Testis (tissue), 3 donors: ENCODE results near the gene VWCE. TPM values are rescaled to one million over a fixed set of nuclear protein-coding genes. Genes with fewer than 3 reads are reported as not detected.

Experiments used
- DNase-seq: peaks from one replicate; pipeline ENCODE4 v3.0.0-alpha.2; 2019
- H3K27ac ChIP-seq, 2 donors: fragments of 200-600 bp; sonication (generic); one replicate each; pipeline ENCODE4 v1.5.1; 2019
- H3K27me3 ChIP-seq: fragments of 200-600 bp; sonication (generic); one replicate; pipeline ENCODE4 v1.5.1; 2019
- H3K36me3 ChIP-seq: fragments of 200-600 bp; sonication (generic); one replicate; pipeline ENCODE4 v1.5.1; 2017; ENCODE audit warnings: low read depth; ENCODE audit errors: missing control alignments
- H3K4me1 ChIP-seq: fragments of 200-600 bp; sonication (generic); one replicate; pipeline ENCODE4 v1.5.1; 2019
- H3K4me3 ChIP-seq, 2 donors: fragments of 200-600 bp; sonication (generic); one replicate each; pipeline ENCODE4 v1.5.1; 2017 to 2019
- H3K9me3 ChIP-seq: fragments of 200-600 bp; sonication (generic); one replicate; pipeline ENCODE4 v1.5.1; 2017
- POLR2A ChIP-seq: fragments of 450-650 bp; IDR thresholded peaks from one replicate; pipeline ENCODE4 v1.6.1; 2017; ENCODE audit warnings: antibody characterized with exemption, mild to moderate bottlenecking, moderate library complexity
- WGBS, 2 donors: methylation state at CpG; one replicate each; pipeline ENCODE4 v1.1.5; 2018; 5-methylcytosine and 5-hydroxymethylcytosine counted together
- intact Hi-C: fragments of 100-400 bp; cut with DNase I; formaldehyde crosslinking; loops from one replicate; pipeline ENCODE4 v1.15.1; 2023; ENCODE audit warnings: low total_unique reads
- polyA plus RNA-seq: library from polyadenylated mRNA; stranded (reverse); fragments of 350-450 nt; fragmentation: Illumina TruSeq; extraction: RNeasy Lipid Tissue Mini Kit (QIAGEN cat#74804); gene quantifications from one replicate; pipeline ENCODE4 v1.2.3, GENCODE V29; 2014; ENCODE audit warnings: low read depth, low replicate concordance; ENCODE audit not compliant: insufficient read depth
- total RNA-seq, 2 donors: library from RNA; depleted of rRNA; stranded (reverse); fragments of >200 nt; gene quantifications; one replicate each; pipeline ENCODE4 v1.2.3, GENCODE V29; 2016
- TF ChIP-seq, protein P1 (sequence below), 3 experiments: fragments of 450-650 bp in 2 of 3; fragments of 200-600 bp in 1 of 3; sonication (generic) in 1 of 3; IDR thresholded peaks; one replicate each; pipeline ENCODE4 v1.5.1; 2016 to 2019; ENCODE audit warnings: antibody characterized with exemption in 3 of 3, mild to moderate bottlenecking in 2 of 3, moderate library complexity in 1 of 3

VWCE gene
- total and polyA plus RNA-seq, 3 donors from 2014 or later: 6.6 to 11.1 (median 11.1) TPM

DNA sequence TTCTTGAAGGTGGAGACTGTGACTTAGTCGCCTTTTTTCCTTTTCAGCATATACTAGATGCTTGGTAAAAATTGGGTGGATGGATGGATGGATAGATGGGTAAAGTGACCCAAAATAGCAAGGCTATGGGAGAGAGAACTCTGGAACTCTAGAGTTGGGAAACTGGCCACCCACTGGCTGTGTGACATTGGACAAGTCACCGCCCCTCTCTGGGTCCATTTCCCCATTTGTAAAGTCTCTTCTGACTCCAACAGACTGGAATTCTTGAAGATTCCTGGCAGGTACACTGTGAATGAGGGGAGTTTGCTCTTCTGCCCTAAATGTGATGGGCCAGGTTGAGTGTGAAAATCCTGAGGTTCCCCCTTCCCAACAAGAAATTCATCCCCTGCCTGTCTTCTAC lies 45.9 kb upstream of the VWCE start:
- Histone ChIP-seq H3K27ac (no peak overlapping the region), H3K36me3 (no peaks in the 10 kb centered on the region)
- WGBS, 2 donors: 96 to 100% methylated on average over 2 of the region's 2 CpGs

GRCh38 chr11:61339490-61339878 lies 44.4 kb upstream of the VWCE start:
- H3K27ac ChIP-seq: no peak overlapping the region
- H3K9me3 ChIP-seq: no peaks in the 10 kb centered on the region
- no peaks in the 10 kb centered on the region for H3K27me3 ChIP-seq
- WGBS, 2 donors: 87 to 91% methylated on average over 4 of the region's 4 CpGs
- no peaks in the 10 kb centered on the region for H3K36me3 ChIP-seq
- intact Hi-C loops: loop anchor here (5.0 to 10.0 kb wide), 2 partner anchors 48 to 95 kb away; partner anchors contain the start of gene SDHAF2
- no peak for DNase-seq
- no peak for TF ChIP-seq POLR2A
- TF ChIP-seq, protein P1, sequence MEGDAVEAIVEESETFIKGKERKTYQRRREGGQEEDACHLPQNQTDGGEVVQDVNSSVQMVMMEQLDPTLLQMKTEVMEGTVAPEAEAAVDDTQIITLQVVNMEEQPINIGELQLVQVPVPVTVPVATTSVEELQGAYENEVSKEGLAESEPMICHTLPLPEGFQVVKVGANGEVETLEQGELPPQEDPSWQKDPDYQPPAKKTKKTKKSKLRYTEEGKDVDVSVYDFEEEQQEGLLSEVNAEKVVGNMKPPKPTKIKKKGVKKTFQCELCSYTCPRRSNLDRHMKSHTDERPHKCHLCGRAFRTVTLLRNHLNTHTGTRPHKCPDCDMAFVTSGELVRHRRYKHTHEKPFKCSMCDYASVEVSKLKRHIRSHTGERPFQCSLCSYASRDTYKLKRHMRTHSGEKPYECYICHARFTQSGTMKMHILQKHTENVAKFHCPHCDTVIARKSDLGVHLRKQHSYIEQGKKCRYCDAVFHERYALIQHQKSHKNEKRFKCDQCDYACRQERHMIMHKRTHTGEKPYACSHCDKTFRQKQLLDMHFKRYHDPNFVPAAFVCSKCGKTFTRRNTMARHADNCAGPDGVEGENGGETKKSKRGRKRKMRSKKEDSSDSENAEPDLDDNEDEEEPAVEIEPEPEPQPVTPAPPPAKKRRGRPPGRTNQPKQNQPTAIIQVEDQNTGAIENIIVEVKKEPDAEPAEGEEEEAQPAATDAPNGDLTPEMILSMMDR (IDR thresholded peaks at IDR 0.05): no peak
- H3K4me1 ChIP-seq: peaks cover 29% of the 10 kb centered on the region
- no peak overlapping the region for H3K4me3 ChIP-seq

More for the DNA sequence above, 45.9 kb upstream of the VWCE start:
- no peak for DNase-seq
- Histone ChIP-seq H3K9me3 (no peaks in the 10 kb centered on the region), H3K27me3 (no peaks in the 10 kb centered on the region), H3K4me3 (no peak overlapping the region), H3K4me1 (peaks cover 29% of the 10 kb centered on the region)
- intact Hi-C loops: no loop called here
- TF ChIP-seq POLR2A: no peak
- TF ChIP-seq, protein P1 (IDR thresholded peaks at IDR 0.05): no peak

DNA sequence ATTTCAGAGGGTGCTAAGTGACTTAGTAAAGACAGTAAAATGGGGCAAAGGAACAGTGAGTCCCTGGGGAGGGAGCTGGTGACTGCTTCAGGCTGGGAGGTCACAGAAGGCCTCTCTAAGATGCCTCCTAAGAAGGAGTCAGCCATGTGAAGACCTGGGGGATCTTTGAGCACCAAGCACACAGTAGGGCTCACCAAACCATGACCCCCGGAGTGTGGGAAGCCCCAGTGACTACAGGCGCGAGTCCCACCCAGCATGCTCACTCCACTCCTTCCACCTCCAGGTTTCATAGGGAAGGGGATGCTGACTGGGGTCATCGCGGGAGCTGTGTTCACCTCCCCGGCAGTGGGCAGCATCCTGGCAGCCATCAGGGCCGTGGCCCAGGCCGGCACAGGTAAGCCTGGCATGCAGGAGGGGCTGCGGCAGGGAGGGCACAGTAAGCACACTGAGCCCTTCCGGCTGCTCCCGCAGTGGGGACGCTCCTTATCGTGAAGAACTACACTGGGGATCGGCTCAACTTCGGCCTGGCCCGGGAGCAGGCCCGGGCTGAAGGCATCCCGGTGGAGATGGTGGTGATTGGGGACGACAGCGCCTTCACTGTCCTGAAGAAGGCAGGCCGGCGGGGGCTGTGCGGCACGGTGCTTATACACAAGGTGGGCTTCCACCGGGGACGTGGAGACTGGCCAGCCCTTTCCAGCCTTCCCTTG lies 43.8 kb upstream of the VWCE start:
- H3K27me3 ChIP-seq: no peaks in the 10 kb centered on the region
- no peak for TF ChIP-seq POLR2A
- TF ChIP-seq, protein P1 (IDR thresholded peaks at IDR 0.05): no peak
- 93 to 95% methylated on average over 10 to 25 of the region's 26 CpGs for WGBS, 2 donors
- H3K9me3 ChIP-seq: no peaks in the 10 kb centered on the region
- no peak for DNase-seq
- H3K4me1 ChIP-seq: peaks cover 34% of the 10 kb centered on the region
- intact Hi-C loops: loop anchor here (5.0 to 10.0 kb wide), 2 partner anchors 48 to 96 kb away; partner anchors contain the start of gene SDHAF2
- H3K27ac ChIP-seq: no peak overlapping the region
- H3K36me3 ChIP-seq: no peaks in the 10 kb centered on the region
- H3K4me3 ChIP-seq: no peak overlapping the region

GRCh38 chr11:61337706-61338470 lies 42.8 kb upstream of the VWCE start:
- Histone ChIP-seq H3K36me3 (no peaks in the 10 kb centered on the region), H3K9me3 (no peaks in the 10 kb centered on the region), H3K4me3 (no peak overlapping the region), H3K27ac (no peak overlapping the region), H3K4me1 (peaks cover 39% of the 10 kb centered on the region), H3K27me3 (no peaks in the 10 kb centered on the region)
- intact Hi-C loops: loop anchor here (5.0 to 10.0 kb wide), 2 partner anchors 49 to 97 kb away; partner anchors contain the start of gene SDHAF2
- TF ChIP-seq, protein P1 (IDR thresholded peaks at IDR 0.05): no peak
- no peak for TF ChIP-seq POLR2A
- no peak for DNase-seq
- 93 to 95% methylated on average over 9 to 15 of the region's 15 CpGs for WGBS, 2 donors
